ENCODE measurements around the gene DAB2IP.

DNA sequence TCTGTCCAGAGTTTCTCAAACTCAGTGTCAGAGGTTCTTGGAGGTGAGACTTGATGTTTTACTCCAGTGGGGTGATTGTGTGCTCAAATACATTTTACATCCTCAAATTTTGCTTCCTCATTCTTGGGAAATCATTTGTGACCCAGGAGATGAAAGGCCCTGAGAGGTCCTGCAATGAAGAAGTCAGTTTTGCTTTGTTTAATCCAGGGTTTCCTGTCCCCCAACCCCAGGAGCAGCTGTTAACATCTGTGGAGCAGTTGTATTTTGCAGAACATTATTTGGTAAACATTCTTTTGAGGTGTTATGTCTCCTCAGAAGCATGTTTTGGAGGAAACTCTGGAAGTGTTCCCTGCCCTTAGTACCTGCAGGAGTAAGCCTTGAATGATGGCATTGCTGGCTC lies 59.8 kb downstream of the DAB2IP start:
- TF ChIP-seq, protein P1, sequence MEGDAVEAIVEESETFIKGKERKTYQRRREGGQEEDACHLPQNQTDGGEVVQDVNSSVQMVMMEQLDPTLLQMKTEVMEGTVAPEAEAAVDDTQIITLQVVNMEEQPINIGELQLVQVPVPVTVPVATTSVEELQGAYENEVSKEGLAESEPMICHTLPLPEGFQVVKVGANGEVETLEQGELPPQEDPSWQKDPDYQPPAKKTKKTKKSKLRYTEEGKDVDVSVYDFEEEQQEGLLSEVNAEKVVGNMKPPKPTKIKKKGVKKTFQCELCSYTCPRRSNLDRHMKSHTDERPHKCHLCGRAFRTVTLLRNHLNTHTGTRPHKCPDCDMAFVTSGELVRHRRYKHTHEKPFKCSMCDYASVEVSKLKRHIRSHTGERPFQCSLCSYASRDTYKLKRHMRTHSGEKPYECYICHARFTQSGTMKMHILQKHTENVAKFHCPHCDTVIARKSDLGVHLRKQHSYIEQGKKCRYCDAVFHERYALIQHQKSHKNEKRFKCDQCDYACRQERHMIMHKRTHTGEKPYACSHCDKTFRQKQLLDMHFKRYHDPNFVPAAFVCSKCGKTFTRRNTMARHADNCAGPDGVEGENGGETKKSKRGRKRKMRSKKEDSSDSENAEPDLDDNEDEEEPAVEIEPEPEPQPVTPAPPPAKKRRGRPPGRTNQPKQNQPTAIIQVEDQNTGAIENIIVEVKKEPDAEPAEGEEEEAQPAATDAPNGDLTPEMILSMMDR (conservative IDR thresholded peaks at IDR 0.05 in 1 of 2, IDR thresholded peaks at IDR 0.05 in 1 of 2; ENCODE audit: low read depth in 1 of 2, low read length in 2 of 2) = no peak
- TF ChIP-seq EZH2 (IDR thresholded peaks at IDR 0.05; ENCODE audit: low read length, missing control alignments) = no peak
